ENCODE measurements around the gene PRDX2. TPM values are rescaled to one million over a fixed set of nuclear protein-coding genes. Genes with fewer than 3 reads are reported as not detected.

The PRDX2 gene
- total and polyA plus RNA-seq, 12 donors, result 235 to 827 (median 744) TPM

GRCh38 chr19:12840091-12841079 lies 38.8 kb upstream of the PRDX2 start:
- ATAC-seq (peak in 6 of 8 donors; percentile 16 to 53 (median 36)), DNase-seq (peak in 1 of 2 donors; percentile 38)
- H3K36me3 ChIP-seq, result no peaks in the 10 kb centered on the region
- H3K27ac ChIP-seq, result no peak overlapping the region
- intact Hi-C loops (cut with DNase I), result loop anchor here in 4 of 10 donors (5.0 to 10.0 kb wide), 3 partner anchors 33 to 73 kb away; partner anchors contain the start of genes HOOK2 (in 1 of the 4) and RNASEH2A (in 1 of the 4)
- peaks cover 16 to 100% (median 94%) of the 10 kb centered on the region in 7 donors for H3K27me3 ChIP-seq
- WGBS, 2 donors, result 22 to 24% methylated on average over 41 to 43 of the region's 43 CpGs
- peak overlapping the region in 8 of 10 donors; percentile 8 to 33 (median 20) for H3K4me3 ChIP-seq
- H3K4me1 ChIP-seq, result peaks cover 0 to 25% (median 14%) of the 10 kb centered on the region in 9 donors
- H3K9me3 ChIP-seq, result no peaks in the 10 kb centered on the region
- TF ChIP-seq CTCF (IDR thresholded peaks at IDR 0.05), result no peak

DNA sequence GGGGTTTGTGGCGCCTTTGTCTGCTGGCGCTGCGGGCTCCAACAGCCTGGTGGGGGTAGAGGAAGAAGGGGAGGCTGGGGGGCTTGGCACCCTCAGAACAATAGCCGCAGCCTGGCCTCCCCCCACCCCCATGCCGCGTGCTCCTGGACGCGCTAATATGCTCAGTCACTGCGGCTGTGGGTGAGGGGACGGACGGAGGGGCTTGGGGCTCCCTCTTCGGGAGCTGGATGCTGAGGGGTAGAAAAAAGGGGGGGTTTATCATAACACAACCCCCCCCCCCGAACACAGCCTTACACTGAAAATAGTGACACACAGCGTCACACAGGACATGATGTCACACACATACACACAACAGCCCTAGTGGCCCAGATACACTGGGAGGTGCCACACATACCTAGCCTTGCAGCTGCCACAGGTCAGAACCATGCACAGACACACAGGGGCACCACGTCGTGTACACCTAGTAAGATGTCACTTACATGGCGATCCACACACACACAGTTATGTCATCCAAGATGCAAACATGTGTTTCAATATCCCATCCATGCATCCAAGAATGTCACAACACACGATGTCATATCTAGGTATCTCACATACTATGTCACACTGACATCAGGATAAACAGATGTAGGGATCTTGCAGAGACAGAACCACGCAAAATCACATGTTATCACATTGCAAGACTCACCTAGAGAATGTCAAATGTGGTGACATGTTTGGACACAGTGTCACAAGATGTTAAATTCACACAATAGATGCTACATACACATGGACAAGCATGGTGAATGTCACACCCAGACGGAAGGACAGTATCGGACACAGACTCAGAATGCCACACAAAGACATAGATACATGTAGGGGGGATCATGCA lies 37.5 kb upstream of the PRDX2 start:
- no peak for ATAC-seq
- no peak for TF ChIP-seq CTCF (IDR thresholded peaks at IDR 0.05)
- intact Hi-C loops (cut with DNase I), result no loop called here
- Histone ChIP-seq H3K36me3 (no peaks in the 10 kb centered on the region), H3K4me1 (peaks cover 0 to 30% (median 19%) of the 10 kb centered on the region in 9 donors), H3K27ac (no peak overlapping the region), H3K27me3 (peaks cover 22 to 100% (median 99%) of the 10 kb centered on the region in 7 donors), H3K4me3 (peak overlapping the region in 5 of 10 donors; percentile 7 to 38 (median 27)), H3K9me3 (no peaks in the 10 kb centered on the region)
- no peak for DNase-seq
- 22 to 23% methylated on average over 21 of the region's 21 CpGs for WGBS, 2 donors

DNA sequence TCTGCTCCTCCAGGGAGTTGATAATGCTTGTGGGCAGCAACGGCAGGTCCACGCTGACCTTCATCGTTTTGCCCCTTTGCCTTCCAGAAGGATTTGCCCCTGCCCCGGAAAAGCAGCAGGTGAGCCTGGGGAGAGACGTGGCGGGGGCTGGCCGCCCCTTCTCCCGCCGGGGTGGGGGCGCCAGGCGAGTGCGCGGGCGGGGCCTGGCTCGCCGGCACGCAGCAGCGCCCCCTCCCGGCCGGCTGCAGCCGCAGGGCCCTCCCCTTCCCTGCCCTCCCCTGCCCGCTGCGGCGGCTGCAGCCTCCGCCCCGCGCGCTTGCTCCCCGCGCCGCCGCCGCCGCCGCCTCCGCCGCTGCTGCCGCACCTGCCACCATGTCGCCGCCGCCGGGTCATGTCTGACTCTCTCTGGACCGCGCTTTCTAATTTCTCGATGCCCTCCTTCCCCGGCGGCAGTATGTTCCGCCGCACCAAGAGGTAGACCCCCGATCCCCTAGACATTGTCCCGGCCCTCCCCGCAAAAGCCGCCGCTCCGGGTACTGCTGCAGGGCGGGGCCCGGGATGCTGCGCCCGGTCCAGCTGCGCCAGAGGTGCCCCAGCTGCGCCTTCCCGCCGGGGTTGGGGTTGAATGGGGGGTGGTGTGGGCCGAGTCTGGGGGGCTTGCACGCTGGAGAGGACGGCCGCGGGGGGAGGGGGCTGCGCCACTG lies 36.7 kb upstream of the PRDX2 start, which contains the start of gene MAST1:
Gene MAST1, plus strand, starts transcription at position 334 of the 704 bp plus-strand sequence. Its CDS starts 58 bp downstream, at position 392.
- peak; percentile 33 to 64 (median 37) for TF ChIP-seq CTCF (IDR thresholded peaks at IDR 0.05)
- DNase-seq, result peak in 1 of 2 donors; percentile 25
- peaks cover 4 to 36% (median 23%) of the 10 kb centered on the region in 9 donors for H3K4me1 ChIP-seq
- ATAC-seq, result peak in 7 of 8 donors; percentile 38 to 61 (median 49)
- intact Hi-C loops (cut with DNase I), result no loop called here
- peak within 1 kb of the TSS in 8 of 10 donors; percentile 7 to 38 (median 31) for H3K4me3 ChIP-seq
- no peaks in the 10 kb centered on the region for H3K9me3 ChIP-seq
- H3K36me3 ChIP-seq, result no peaks in the 10 kb centered on the region
- 1% methylated on average over 27 to 55 of the region's 69 CpGs for WGBS, 2 donors
- peaks cover 29 to 100% (median 99%) of the 10 kb centered on the region in 7 donors for H3K27me3 ChIP-seq
- H3K27ac ChIP-seq, result no peak within 1 kb of the TSS
